Kasumi-1 (cell line): Measurements from ENCODE around the gene ZBTB7B.

ENCODE experiments used
- DNase-seq, 2 experiments: peaks; one replicate each; lab custom pipeline; 2025; lab: John Stamatoyannopoulos, UW

ZBTB7B gene

GRCh38 chr1:155003766-155004351 lies 1.3 kb downstream of the ZBTB7B start:
- DNase-seq, result no peak

DNA sequence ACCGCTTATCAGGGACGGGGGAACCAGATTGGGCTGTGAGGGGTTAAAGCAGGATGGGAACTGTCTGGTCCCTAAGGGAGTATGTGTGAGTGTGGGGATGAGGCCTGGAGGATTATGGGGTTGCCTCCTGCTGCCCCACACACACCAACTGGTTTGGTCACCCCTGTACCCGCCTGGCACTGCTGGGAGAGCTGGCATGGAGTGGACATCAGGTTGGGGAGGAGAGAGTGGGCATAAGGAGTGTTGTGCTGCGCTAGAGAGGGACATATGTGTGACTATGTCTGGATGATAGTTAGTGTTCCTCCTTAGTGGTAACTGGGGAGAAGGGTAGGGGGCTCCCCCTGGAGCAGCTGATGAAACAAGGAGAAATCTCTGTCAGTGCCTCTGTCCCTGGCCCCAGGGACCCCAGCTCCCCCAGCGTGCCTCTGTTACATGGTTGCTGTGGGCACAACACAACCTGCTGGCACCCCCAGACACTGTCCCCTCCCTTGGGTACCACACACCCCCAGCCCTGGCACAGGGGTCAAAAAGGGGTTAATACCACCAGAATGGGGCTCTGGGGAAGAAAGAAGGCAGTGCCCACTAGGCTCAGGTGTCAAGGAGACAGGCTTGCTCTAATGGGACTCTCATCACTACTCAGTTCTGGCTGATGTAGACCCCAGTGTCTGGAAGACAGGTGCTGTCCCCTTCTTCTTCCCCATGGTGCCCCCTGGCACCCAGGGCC lies 1.9 kb downstream of the ZBTB7B start:
- no peak for DNase-seq

- DNase-seq, result no peak
Measured at GRCh38 chr1:155005076-155006011, 2.7 kb downstream of the ZBTB7B start.

DNA sequence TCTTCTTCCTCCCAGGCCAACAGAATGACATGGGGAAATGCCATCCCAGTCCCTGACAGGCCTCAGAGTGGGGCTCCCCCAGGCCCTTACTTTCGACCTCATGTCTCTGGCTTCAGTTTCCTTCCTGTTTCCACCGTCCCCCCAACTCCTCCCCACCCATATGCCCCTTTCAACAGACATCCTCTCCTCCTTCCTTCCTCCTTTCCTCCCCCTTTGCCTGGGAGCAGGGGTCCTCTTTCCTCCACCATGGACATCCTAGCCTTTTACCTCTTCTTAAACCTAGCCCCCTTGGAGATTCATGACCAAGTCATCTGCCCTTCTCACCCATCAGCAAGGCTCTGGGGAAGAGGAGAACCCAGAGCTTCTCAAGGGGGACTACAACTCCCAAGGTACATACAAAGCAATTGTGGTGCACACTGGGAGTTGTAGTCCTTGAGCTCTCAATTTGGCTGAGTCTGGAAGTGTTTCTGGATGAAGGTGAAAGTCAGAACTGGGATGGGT lies 4.0 kb downstream of the ZBTB7B start:
- peak; percentile 79 to 85 for DNase-seq

DNA sequence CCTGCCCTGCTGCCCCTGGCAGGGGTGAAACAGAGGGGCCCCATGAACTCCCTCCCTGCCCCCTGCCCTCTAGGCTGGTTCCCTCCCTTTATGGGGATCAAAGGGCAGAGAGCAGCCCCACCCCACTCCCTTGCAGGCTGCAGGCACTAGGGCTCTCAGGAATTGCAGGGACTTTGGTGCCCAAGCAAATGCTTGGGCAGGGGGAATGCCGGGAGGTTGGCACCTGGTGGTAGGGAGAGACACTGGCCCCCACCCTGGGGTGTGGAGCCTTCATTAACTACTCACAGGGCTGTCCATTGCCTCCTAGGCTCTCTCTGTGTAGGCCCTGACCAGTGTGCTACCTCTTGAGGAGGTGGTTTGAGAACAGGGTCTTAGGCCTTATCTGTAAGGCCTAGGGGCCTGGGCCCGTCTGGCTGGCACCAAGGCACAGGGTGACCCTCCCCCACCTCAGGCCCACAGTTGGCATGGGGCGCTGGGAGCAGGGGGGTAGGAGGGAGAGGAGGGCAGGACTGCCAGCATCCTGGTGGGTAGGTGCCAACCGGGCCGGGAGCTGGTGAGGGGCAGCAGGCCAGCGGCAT lies 4.7 kb downstream of the ZBTB7B start:
- DNase-seq, result no peak

DNA sequence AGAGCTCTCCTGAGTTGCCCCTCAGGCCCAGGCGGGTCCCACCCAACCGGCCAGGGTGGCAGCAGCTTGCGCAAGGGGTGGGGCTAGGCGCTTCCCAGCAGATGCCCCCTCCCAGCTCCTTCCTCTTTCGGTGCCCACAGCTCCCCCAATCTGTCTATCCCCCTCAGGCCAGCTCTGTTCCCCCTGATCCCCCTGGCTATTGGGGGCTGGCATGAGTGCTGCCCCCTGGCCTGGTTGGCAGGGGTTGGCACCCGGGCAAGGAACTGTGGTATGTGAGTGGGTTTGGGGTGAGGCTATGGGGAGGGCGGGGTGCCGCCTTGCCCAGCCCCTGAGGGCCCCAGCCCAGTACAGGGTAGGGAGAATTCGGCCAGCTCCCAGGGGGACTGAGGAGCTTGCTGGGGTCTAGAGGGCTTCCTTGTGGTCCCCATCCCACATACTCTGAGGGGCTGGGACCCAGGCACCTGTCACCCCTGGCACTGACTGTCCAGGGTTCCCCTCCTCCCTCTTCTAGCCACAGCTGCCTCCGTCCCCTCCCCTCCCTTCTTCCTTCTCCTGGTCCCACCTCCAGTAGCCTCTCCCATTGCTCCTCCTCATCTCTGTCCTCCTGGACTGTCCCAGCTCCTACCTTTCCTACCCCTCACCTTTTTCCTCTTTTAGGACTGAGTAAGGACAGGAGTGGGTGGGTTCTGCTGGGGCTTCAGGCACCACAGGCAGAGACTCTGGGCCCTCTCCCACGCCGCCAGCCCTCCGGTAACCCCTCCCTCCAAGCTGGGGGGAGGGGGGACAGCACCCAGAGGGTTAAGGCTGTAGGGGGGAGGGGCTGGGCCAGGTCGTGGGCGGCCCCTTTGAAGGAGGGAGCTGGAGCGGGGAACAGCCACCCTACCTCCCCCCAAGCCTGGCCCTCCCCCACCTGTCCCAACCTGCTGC lies 5.7 kb downstream of the ZBTB7B start:
- no peak for DNase-seq

GRCh38 chr1:155009221-155009711 lies 6.7 kb downstream of the ZBTB7B start:
- no peak for DNase-seq

- no peak for DNase-seq
Measured at GRCh38 chr1:155009742-155010141, 7.1 kb downstream of the ZBTB7B start.

GRCh38 chr1:155010211-155010918 lies 7.8 kb downstream of the ZBTB7B start:
- peak; percentile 42 to 47 for DNase-seq

GRCh38 chr1:155011004-155011416 lies 8.4 kb downstream of the ZBTB7B start:
- DNase-seq, result no peak

DNA sequence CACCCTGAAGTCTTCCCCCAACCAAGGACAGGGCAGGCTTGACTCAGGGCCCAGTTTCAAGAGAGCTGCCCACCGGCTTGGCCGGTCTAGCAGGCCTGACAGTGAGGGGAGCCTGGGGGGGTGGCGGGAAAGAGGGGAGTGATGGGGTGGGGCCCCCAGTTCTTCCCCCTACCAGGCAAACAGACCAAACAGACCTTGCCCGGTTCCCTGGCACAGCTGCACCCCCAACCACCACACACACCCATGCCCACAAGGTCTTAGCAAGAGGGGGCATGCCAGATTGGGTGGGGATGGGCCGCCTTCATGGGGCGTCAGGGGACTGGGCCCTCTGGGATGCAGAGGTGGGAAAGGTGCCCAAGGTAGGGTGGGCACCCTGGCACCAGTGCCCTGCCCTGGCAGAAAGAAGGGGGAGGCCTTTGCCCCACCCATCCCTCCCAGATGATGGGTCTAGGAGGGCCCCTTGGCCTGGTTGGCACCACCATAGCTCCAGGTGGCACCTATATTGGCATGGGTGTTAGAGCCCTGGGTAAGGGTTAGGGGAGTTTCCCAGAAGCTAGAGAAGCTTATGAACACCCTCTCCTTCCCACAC lies 8.9 kb downstream of the ZBTB7B start:
- no peak for DNase-seq

GRCh38 chr1:155012026-155012546 lies 9.5 kb downstream of the ZBTB7B start:
- no peak for DNase-seq

GRCh38 chr1:155012776-155013602 lies 10.4 kb downstream of the ZBTB7B start:
- no peak for DNase-seq

GRCh38 chr1:155013632-155014031 lies 11.0 kb downstream of the ZBTB7B start:
- no peak for DNase-seq

DNA sequence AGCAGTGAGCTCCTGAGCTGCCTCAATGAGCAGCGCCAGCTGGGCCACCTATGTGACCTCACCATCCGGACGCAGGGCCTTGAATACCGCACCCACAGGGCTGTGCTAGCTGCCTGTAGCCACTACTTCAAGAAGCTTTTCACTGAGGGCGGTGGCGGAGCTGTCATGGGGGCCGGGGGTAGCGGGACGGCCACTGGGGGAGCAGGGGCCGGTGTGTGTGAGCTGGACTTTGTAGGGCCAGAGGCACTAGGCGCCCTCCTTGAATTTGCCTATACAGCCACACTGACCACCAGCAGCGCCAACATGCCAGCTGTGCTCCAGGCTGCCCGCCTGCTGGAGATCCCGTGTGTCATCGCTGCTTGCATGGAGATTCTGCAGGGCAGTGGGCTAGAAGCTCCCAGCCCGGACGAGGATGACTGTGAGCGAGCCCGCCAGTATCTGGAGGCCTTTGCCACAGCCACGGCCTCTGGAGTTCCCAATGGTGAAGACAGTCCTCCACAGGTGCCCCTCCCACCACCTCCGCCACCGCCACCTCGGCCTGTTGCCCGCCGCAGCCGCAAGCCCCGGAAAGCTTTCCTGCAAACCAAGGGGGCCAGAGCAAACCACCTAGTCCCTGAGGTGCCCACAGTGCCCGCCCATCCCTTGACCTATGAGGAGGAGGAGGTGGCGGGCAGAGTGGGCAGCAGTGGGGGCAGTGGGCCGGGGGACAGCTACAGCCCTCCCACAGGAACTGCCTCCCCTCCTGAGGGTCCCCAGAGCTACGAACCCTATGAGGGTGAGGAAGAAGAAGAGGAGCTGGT lies 12.3 kb downstream of the ZBTB7B start:
- DNase-seq, result no peak

GRCh38 chr1:155015527-155016230 lies 13.1 kb downstream of the ZBTB7B start:
- DNase-seq, result no peak

DNA sequence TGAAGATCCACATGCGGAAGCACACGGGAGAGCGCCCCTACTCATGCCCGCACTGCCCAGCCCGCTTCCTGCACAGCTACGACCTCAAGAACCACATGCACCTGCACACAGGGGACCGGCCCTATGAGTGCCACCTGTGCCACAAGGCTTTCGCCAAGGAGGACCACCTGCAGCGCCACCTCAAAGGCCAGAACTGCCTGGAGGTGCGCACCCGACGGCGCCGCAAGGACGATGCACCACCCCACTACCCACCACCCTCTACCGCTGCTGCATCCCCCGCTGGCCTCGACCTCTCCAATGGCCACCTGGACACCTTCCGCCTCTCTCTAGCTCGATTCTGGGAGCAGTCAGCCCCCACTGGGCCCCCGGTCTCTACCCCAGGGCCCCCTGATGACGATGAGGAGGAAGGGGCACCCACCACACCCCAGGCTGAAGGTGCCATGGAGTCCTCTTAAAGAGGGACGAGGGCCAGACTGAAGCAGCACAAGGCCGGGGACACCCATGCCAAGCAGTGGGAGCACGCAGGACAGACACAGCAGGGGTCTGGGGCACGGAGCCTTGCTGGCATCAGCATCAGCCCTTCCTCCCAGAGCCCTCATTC lies 13.7 kb downstream of the ZBTB7B start:
- no peak for DNase-seq
